ENCODE results near the gene DPEP2NB. TPM values are rescaled to one million over a fixed set of nuclear protein-coding genes. Genes with fewer than 3 reads are reported as not detected.
"Not testable (repeated sequence)": the region's sequence is repeated elsewhere in the genome, so short reads cannot be mapped to it uniquely, and the experiment has no call there.

Gene DPEP2NB
- total RNA-seq, 1 experiment from 2014 or later, result not detected

GRCh38 chr16:67998231-67998778 lies 17.4 kb downstream of the DPEP2NB start:
- H3K27ac Mint-ChIP-seq; H3K23ac ChIP-seq (ENCODE audit: insufficient read length, low read depth, low read length); H3K56ac ChIP-seq (ENCODE audit: insufficient read length, low read depth, low read length); H3K79me1 ChIP-seq (ENCODE audit: insufficient read depth, low read depth, low read length, poor library complexity, severe bottlenecking); H4K5ac ChIP-seq (ENCODE audit: insufficient read length, low read depth, low read length); H4K8ac ChIP-seq (replicated peaks; ENCODE audit: insufficient read length, low read depth, low read length); H4K91ac ChIP-seq (ENCODE audit: insufficient read length, low read depth, low read length); H3K9me3 ChIP-seq (ENCODE audit: control insufficient read depth, low read depth, low read length); H3K23me2 ChIP-seq (ENCODE audit: insufficient read length, low read depth, low read length, poor library complexity, severe bottlenecking); H3K9ac ChIP-seq (ENCODE audit: extremely low read depth, insufficient read length, low read length); H2BK12ac ChIP-seq (ENCODE audit: insufficient read length, low read depth, low read length); H3K27me3 Mint-ChIP-seq (ENCODE audit: low read depth); H3K14ac ChIP-seq (ENCODE audit: insufficient read depth, low read length); H3K9me3 Mint-ChIP-seq; H3K36me3 Mint-ChIP-seq (ENCODE audit: insufficient read depth in 1 of 3, low read depth in 3 of 3); DNase-seq; H4K20me1 ChIP-seq (ENCODE audit: control insufficient read depth, insufficient read depth, insufficient read length); H2AFZ ChIP-seq (ENCODE audit: low read length); H2BK5ac ChIP-seq (ENCODE audit: insufficient read length, low read length); H2BK15ac ChIP-seq (ENCODE audit: low read depth, low read length); H2BK20ac ChIP-seq (ENCODE audit: low read depth, low read length, poor library complexity, severe bottlenecking); H3K79me2 ChIP-seq (ENCODE audit: insufficient read depth, low read length); H3K4me3 Mint-ChIP-seq; H3K4me1 ChIP-seq (ENCODE audit: insufficient read depth, low read length); H3K27ac ChIP-seq (ENCODE audit: insufficient read length, low read depth, low read length); H3K4me1 Mint-ChIP-seq; H3K4me2 ChIP-seq (ENCODE audit: insufficient read depth, insufficient read length, low read length); H3K4ac ChIP-seq (ENCODE audit: low read depth, low read length); H3T11ph ChIP-seq (ENCODE audit: low read length); H2BK120ac ChIP-seq (ENCODE audit: low read depth, low read length, poor library complexity, severe bottlenecking); H2AK5ac ChIP-seq (ENCODE audit: insufficient read length, low read length); H3K27me3 ChIP-seq (ENCODE audit: insufficient read depth, low read length); H3K18ac ChIP-seq (ENCODE audit: insufficient read length, low read depth, low read length): not testable (repeated sequence)
- no CpG with 5 or more reads among the region's 36 CpGs for WGBS (ENCODE audit: extremely low coverage, insufficient read length, low lambda C conversion rate)
